GM23338 (cell line): Measurements from ENCODE around the gene P2RX4. TPM values are rescaled to one million over a fixed set of nuclear protein-coding genes. Genes with fewer than 3 reads are reported as not detected.
A peak's percentile ranks its signal among the peaks of the same experiment; 100 is the strongest.

ENCODE experiments used
- ATAC-seq: fragments of 200-7000 bp; cut with Tn5 transposase; 3 replicates; pipeline ENCODE4 v1.9.1; 2020
- DNase-seq: peaks from one replicate; pipeline ENCODE4 v3.0.0-alpha.2; 2015; ENCODE audit warnings: low spot score
- H2AFZ ChIP-seq: fragments of 200-600 bp; sonication (generic); 2 replicates; pipeline ENCODE4 v1.8.0; 2016; ENCODE audit warnings: antibody characterized with exemption, mild to moderate bottlenecking, moderate library complexity
- H3F3A ChIP-seq: fragments of 200-600 bp; sonication (generic); replicated peaks from 2 replicates; pipeline ENCODE4 v1.8.0; 2017; ENCODE audit warnings: antibody characterized with exemption, mixed run types, low read depth
- H3K27ac ChIP-seq: fragments of 200-600 bp; sonication (generic); 2 replicates; pipeline ENCODE4 v1.6.1; 2016; ENCODE audit warnings: low read depth
- H3K27me3 ChIP-seq: fragments of 200-600 bp; sonication (generic); 2 replicates; pipeline ENCODE4 v1.8.0; 2016; ENCODE audit warnings: mild to moderate bottlenecking, mixed run types, moderate library complexity; ENCODE audit not compliant: insufficient read depth
- H3K36me3 ChIP-seq: fragments of 200-600 bp; sonication (generic); 2 replicates; pipeline ENCODE4 v1.8.0; 2016; ENCODE audit warnings: mild to moderate bottlenecking; ENCODE audit not compliant: insufficient read depth
- H3K4me1 ChIP-seq: fragments of 200-600 bp; sonication (generic); 2 replicates; pipeline ENCODE4 v1.8.0; 2016; ENCODE audit warnings: mild to moderate bottlenecking, moderate library complexity; ENCODE audit not compliant: insufficient read depth
- H3K4me2 ChIP-seq: fragments of 200-600 bp; sonication (generic); 2 replicates; pipeline ENCODE4 v1.7.1; 2017; ENCODE audit warnings: mixed run types
- H3K4me3 ChIP-seq: fragments of 200-600 bp; sonication (generic); 2 replicates; pipeline ENCODE4 v1.6.1; 2016; ENCODE audit warnings: mixed run types
- H3K79me2 ChIP-seq: fragments of 200-600 bp; sonication (generic); replicated peaks from 2 replicates; pipeline ENCODE4 v1.8.0; 2017; ENCODE audit warnings: mild to moderate bottlenecking; ENCODE audit not compliant: insufficient read depth
- H3K9me2 ChIP-seq: fragments of 200-600 bp; sonication (generic); 2 replicates; pipeline ENCODE4 v1.8.0; 2017; ENCODE audit not compliant: insufficient read depth
- H4K20me1 ChIP-seq: fragments of 200-600 bp; sonication (generic); replicated peaks from 2 replicates; pipeline ENCODE4 v1.8.0; 2017; ENCODE audit warnings: mild to moderate bottlenecking; ENCODE audit not compliant: insufficient read depth
- H3K27ac Mint-ChIP-seq: 2 replicates; pipeline ENCODE4 v1.8.0; 2020; ENCODE audit warnings: inconsistent platforms, mild to moderate bottlenecking, moderate library complexity, mixed read lengths
- H3K27me3 Mint-ChIP-seq: 3 replicates; pipeline ENCODE4 v1.8.0; 2022; ENCODE audit warnings: low read depth, mild to moderate bottlenecking, moderate library complexity, mixed read lengths, inconsistent platforms; ENCODE audit not compliant: insufficient read depth, poor library complexity
- H3K36me3 Mint-ChIP-seq: 3 replicates; pipeline ENCODE4 v1.8.0; 2021; ENCODE audit warnings: low read depth, mild to moderate bottlenecking, inconsistent platforms, moderate library complexity, mixed read lengths
- H3K4me1 Mint-ChIP-seq: 3 replicates; pipeline ENCODE4 v1.8.0; 2020; ENCODE audit warnings: mild to moderate bottlenecking, inconsistent platforms, mixed read lengths
- H3K4me3 Mint-ChIP-seq: 3 replicates; pipeline ENCODE4 v1.8.0; 2021; ENCODE audit warnings: moderate library complexity, mild to moderate bottlenecking, inconsistent platforms, mixed read lengths
- H3K9me3 Mint-ChIP-seq: 3 replicates; pipeline ENCODE4 v1.8.0; 2020; ENCODE audit warnings: moderate library complexity, mild to moderate bottlenecking, inconsistent platforms, mixed read lengths
- CREB1 ChIP-seq: fragments of 250-450 bp; sonication (Bioruptor Pico); IDR thresholded peaks from 2 replicates; pipeline ENCODE4 v1.5.0; 2020; ENCODE audit warnings: low read depth, mild to moderate bottlenecking, moderate library complexity
- CTCF ChIP-seq, 2 experiments: fragments of 200-600 bp in 1 of 2; sonication (generic) in 1 of 2; conservative IDR thresholded peaks; 2 replicates each; pipeline versions ENCODE4 v1.5.1 to v1.6.1; 2016 to 2017; ENCODE audit warnings: antibody characterized with exemption in 2 of 2, low read depth in 2 of 2, mild to moderate bottlenecking in 2 of 2, moderate library complexity in 1 of 2
- EZH2 ChIP-seq: fragments of 200-600 bp; sonication (generic); IDR thresholded peaks from one replicate; pipeline ENCODE4 v1.8.0; 2017; ENCODE audit warnings: antibody characterized with exemption, mild to moderate bottlenecking, low read depth; ENCODE audit not compliant: unreplicated experiment
- POLR2AphosphoS5 ChIP-seq: IDR thresholded peaks from 2 replicates; pipeline ENCODE4 v1.6.1; 2016; ENCODE audit warnings: antibody characterized with exemption, low read depth
- ZNF331 ChIP-seq: fragments of 250-450 bp; sonication (Bioruptor Pico); IDR thresholded peaks from 2 replicates; pipeline ENCODE4 v1.5.0; 2020; ENCODE audit warnings: low read depth, mild to moderate bottlenecking, moderate library complexity
- long read RNA-seq: library from polyadenylated mRNA; unstranded; transcript quantifications from one replicate; pipeline ENCODE4 v2.0.0, GENCODE V29; 2020; ENCODE audit not compliant: unreplicated experiment
- polyA plus RNA-seq: library from polyadenylated mRNA; unstranded; fragments of >200 nt; fragmentation: Nextera tagmentation; extraction: Ambion mirVana; gene quantifications from 2 replicates; pipeline ENCODE4 v1.2.1, GENCODE V29; 2016
- total RNA-seq: library from RNA; depleted of rRNA; stranded (reverse); fragments of >200 nt; shearing (Covaris generic); gene quantifications from 2 replicates; pipeline ENCODE4 v1.2.3, GENCODE V29; 2014; rRNA removed
- TF ChIP-seq, protein P1 (sequence below): fragments of 250-450 bp; sonication (Bioruptor Pico); IDR thresholded peaks from 2 replicates; pipeline ENCODE4 v1.5.0; 2020; ENCODE audit warnings: mild to moderate bottlenecking, moderate library complexity

The P2RX4 gene, protein sequence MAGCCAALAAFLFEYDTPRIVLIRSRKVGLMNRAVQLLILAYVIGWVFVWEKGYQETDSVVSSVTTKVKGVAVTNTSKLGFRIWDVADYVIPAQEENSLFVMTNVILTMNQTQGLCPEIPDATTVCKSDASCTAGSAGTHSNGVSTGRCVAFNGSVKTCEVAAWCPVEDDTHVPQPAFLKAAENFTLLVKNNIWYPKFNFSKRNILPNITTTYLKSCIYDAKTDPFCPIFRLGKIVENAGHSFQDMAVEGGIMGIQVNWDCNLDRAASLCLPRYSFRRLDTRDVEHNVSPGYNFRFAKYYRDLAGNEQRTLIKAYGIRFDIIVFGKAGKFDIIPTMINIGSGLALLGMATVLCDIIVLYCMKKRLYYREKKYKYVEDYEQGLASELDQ
- total RNA-seq (18.9 and 19.5 TPM in 2 replicates), polyA plus RNA-seq (5.6 and 5.9 TPM in 2 replicates)
- long read RNA-seq, partial matches to known transcripts, result 0 of 8 reads
- long read RNA-seq, other reads (novel, unspliced or antisense), result 1 of 8 reads

GRCh38 chr12:121209624-121210572 lies at the start of gene P2RX4:
Gene P2RX4 (plus strand): TSS chr12:121210129. CDS start chr12:121210165, 36 bp downstream.
- peak within 1 kb of the TSS; percentile 81 for H3K4me3 ChIP-seq
- peak within 1 kb of the TSS; percentile 25 for H2AFZ ChIP-seq
- H3K27ac Mint-ChIP-seq, result peak within 1 kb of the TSS; percentile 0; the same call in 1 of the 2 replicates
- peak within 1 kb of the TSS; percentile 90 for H3K4me2 ChIP-seq
- H3K4me1 ChIP-seq, result peaks cover 6% of the 10 kb centered on the region; the same call in 1 of the 2 replicates
- DNase-seq (peak; percentile 90), ATAC-seq (peak; percentile 96)
- peaks cover 3% of the 10 kb centered on the region; the same call in 1 of the 2 replicates for H3F3A ChIP-seq
- H3K9me2 ChIP-seq, result no peaks in the 10 kb centered on the region
- H3K36me3 Mint-ChIP-seq, result no peaks in the 10 kb centered on the region
- H3K9me3 Mint-ChIP-seq, result no peaks in the 10 kb centered on the region
- H3K4me1 Mint-ChIP-seq, result peaks cover 5% of the 10 kb centered on the region; the same call in 2 of the 3 replicates
- H3K79me2 ChIP-seq, result no peaks in the 10 kb centered on the region
- no peaks in the 10 kb centered on the region for H3K36me3 ChIP-seq
- TF ChIP-seq EZH2 (no peak), CREB1 (CRISPR knock-in tag) (peak; percentile 63; the same call in 1 of the 2 replicates), CTCF (conservative IDR thresholded peaks at IDR 0.05; ENCODE audit: low read depth in 2 of 2) (peak; percentile 15 to 60; a peak in 2 of 4 replicates), POLR2AphosphoS5 (peak; percentile 86), ZNF331 (CRISPR knock-in tag) (no peak)
- TF ChIP-seq, protein P1, sequence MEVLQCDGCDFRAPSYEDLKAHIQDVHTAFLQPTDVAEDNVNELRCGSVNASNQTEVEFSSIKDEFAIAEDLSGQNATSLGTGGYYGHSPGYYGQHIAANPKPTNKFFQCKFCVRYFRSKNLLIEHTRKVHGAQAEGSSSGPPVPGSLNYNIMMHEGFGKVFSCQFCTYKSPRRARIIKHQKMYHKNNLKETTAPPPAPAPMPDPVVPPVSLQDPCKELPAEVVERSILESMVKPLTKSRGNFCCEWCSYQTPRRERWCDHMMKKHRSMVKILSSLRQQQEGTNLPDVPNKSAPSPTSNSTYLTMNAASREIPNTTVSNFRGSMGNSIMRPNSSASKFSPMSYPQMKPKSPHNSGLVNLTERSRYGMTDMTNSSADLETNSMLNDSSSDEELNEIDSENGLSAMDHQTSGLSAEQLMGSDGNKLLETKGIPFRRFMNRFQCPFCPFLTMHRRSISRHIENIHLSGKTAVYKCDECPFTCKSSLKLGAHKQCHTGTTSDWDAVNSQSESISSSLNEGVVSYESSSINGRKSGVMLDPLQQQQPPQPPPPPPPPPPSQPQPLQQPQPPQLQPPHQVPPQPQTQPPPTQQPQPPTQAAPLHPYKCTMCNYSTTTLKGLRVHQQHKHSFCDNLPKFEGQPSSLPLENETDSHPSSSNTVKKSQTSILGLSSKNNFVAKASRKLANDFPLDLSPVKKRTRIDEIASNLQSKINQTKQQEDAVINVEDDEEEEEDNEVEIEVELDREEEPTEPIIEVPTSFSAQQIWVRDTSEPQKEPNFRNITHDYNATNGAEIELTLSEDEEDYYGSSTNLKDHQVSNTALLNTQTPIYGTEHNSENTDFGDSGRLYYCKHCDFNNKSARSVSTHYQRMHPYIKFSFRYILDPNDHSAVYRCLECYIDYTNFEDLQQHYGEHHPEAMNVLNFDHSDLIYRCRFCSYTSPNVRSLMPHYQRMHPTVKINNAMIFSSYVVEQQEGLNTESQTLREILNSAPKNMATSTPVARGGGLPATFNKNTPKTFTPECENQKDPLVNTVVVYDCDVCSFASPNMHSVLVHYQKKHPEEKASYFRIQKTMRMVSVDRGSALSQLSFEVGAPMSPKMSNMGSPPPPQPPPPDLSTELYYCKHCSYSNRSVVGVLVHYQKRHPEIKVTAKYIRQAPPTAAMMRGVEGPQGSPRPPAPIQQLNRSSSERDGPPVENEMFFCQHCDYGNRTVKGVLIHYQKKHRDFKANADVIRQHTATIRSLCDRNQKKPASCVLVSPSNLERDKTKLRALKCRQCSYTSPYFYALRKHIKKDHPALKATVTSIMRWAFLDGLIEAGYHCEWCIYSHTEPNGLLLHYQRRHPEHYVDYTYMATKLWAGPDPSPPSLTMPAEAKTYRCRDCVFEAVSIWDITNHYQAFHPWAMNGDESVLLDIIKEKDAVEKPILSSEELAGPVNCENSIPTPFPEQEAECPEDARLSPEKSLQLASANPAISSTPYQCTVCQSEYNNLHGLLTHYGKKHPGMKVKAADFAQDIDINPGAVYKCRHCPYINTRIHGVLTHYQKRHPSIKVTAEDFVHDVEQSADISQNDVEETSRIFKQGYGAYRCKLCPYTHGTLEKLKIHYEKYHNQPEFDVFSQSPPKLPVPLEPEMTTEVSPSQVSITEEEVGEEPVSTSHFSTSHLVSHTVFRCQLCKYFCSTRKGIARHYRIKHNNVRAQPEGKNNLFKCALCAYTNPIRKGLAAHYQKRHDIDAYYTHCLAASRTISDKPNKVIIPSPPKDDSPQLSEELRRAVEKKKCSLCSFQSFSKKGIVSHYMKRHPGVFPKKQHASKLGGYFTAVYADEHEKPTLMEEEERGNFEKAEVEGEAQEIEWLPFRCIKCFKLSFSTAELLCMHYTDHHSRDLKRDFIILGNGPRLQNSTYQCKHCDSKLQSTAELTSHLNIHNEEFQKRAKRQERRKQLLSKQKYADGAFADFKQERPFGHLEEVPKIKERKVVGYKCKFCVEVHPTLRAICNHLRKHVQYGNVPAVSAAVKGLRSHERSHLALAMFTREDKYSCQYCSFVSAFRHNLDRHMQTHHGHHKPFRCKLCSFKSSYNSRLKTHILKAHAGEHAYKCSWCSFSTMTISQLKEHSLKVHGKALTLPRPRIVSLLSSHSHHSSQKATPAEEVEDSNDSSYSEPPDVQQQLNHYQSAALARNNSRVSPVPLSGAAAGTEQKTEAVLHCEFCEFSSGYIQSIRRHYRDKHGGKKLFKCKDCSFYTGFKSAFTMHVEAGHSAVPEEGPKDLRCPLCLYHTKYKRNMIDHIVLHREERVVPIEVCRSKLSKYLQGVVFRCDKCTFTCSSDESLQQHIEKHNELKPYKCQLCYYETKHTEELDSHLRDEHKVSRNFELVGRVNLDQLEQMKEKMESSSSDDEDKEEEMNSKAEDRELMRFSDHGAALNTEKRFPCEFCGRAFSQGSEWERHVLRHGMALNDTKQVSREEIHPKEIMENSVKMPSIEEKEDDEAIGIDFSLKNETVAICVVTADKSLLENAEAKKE, result no peak
- H4K20me1 ChIP-seq, result no peaks in the 10 kb centered on the region; the same call in 1 of the 2 replicates
- peaks cover 13% of the 10 kb centered on the region for H3K27me3 Mint-ChIP-seq
- H3K27ac ChIP-seq, result 0 out of 2 replicates have a peak within 1 kb of the TSS, but pooled peaks have one; percentile 45
- H3K4me3 Mint-ChIP-seq, result peak within 1 kb of the TSS; percentile 75
- peaks cover 15% of the 10 kb centered on the region; the same call in 1 of the 2 replicates for H3K27me3 ChIP-seq
